Gastroesophageal sphincter (tissue), 4 donors: ENCODE measurements around the gene KCNN1. TPM values are rescaled to one million over a fixed set of nuclear protein-coding genes. Genes with fewer than 3 reads are reported as not detected.
"Not testable (repeated sequence)": the region's sequence is repeated elsewhere in the genome, so short reads cannot be mapped to it uniquely, and the experiment has no call there.

Source experiments
- ATAC-seq: fragments of 150-250 bp; one replicate; pipeline ENCODE4 v1.9.1; 2016; ENCODE audit warnings: mild to moderate bottlenecking, moderate library complexity
- H3K27ac ChIP-seq, 4 donors: fragments of 200-600 bp; sonication (generic) in 3 of 4; 1 replicate in 3 of 4; 2 replicates in 1 of 4; pipeline ENCODE4 v1.5.1; 2016 to 2019
- H3K27me3 ChIP-seq: fragments of 200-600 bp; sonication (generic); one replicate; pipeline ENCODE4 v1.5.1; 2019
- H3K36me3 ChIP-seq, 2 donors: fragments of 200-600 bp; sonication (generic); one replicate each; pipeline ENCODE4 v1.5.1; 2019; ENCODE audit warnings: control low read depth in 1 of 2
- H3K4me1 ChIP-seq, 3 donors: fragments of 200-600 bp; sonication (generic); 1 replicate in 2 of 3; 2 replicates in 1 of 3; pipeline ENCODE4 v1.5.1; 2016 to 2019; ENCODE audit warnings: control low read depth in 2 of 3
- H3K4me3 ChIP-seq, 2 donors: fragments of 200-600 bp; sonication (generic); one replicate each; pipeline ENCODE4 v1.5.1; 2019; ENCODE audit warnings: mild to moderate bottlenecking in 1 of 2, moderate library complexity in 1 of 2
- H3K9me3 ChIP-seq, 3 donors: fragments of 200-600 bp; sonication (generic); one replicate each; pipeline ENCODE4 v1.5.1; 2017 to 2019; ENCODE audit warnings: control low read depth in 2 of 3
- CTCF ChIP-seq, 4 experiments: fragments of 200-600 bp in 2 of 4; fragments of 450-650 bp in 2 of 4; sonication (generic) in 1 of 4; IDR thresholded peaks; one replicate each; pipeline ENCODE4 v1.5.1; 2017 to 2019; ENCODE audit warnings: antibody characterized with exemption in 4 of 4, mild to moderate bottlenecking in 2 of 4, moderate library complexity in 2 of 4
- EP300 ChIP-seq: sonication (generic); formaldehyde crosslinking; IDR thresholded peaks from one replicate; pipeline ENCODE4 v1.6.1; 2017; ENCODE audit warnings: antibody characterized with exemption, mild to moderate bottlenecking
- POLR2A ChIP-seq, 2 donors: fragments of 450-650 bp; IDR thresholded peaks; one replicate each; pipeline ENCODE4 v1.6.1; 2017; ENCODE audit warnings: antibody characterized with exemption in 2 of 2, mild to moderate bottlenecking in 2 of 2, moderate library complexity in 1 of 2
- POLR2AphosphoS5 ChIP-seq: sonication (generic); formaldehyde crosslinking; IDR thresholded peaks from one replicate; pipeline ENCODE4 v1.6.1; 2017; ENCODE audit warnings: antibody characterized with exemption
- WGBS, 2 donors: methylation state at CpG; one replicate each; pipeline ENCODE4 v1.1.5; 2018; ENCODE audit warnings: low coverage in 1 of 2; 5-methylcytosine and 5-hydroxymethylcytosine counted together
- total RNA-seq, 4 donors: library from RNA; depleted of rRNA; stranded (reverse); fragments of >200 nt; gene quantifications; one replicate each; pipeline ENCODE4 v1.1.0, GENCODE V29; 2016

The KCNN1 gene
- total RNA-seq, 4 donors from 2014 or later: 0.20 to 0.89 TPM; not detected in 2

DNA sequence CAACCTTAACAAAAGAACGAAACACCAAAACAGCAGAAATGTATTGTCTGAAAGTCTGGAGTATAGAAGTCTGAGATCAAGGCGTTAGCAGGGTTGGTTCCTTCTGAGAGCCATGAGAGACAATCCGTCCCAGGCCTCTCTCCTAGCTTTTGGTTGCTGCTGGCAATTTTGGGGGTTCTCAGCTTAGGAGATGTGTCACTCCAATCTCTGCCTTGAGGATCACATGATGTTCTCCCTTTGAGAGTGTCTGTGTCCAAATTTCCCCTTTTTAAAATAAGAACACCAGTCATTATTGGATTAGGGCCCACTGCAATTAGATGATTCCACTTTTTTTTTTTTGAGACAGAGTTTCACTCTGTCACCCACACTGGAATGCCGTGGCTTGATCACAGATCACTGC lies 10.1 kb downstream of the KCNN1 start:
- Histone ChIP-seq H3K4me3 (no peak overlapping the region), H3K27ac (no peak overlapping the region), H3K4me1 (no peaks in the 10 kb centered on the region), H3K9me3 (no peaks in the 10 kb centered on the region), H3K36me3 (no peaks in the 10 kb centered on the region), H3K27me3 (peaks cover 9% of the 10 kb centered on the region)
- ATAC-seq: no peak
- 75 to 88% methylated on average over 3 to 4 of the region's 4 CpGs for WGBS, 2 donors
- no peak for TF ChIP-seq CTCF (IDR thresholded peaks at IDR 0.05)

GRCh38 chr19:17977488-17977887 lies 10.6 kb downstream of the KCNN1 start:
- no peak overlapping the region for H3K4me3 ChIP-seq
- H3K9me3 ChIP-seq: no peaks in the 10 kb centered on the region
- no peak for TF ChIP-seq POLR2AphosphoS5
- TF ChIP-seq EP300: no peak
- no peak for TF ChIP-seq POLR2A (IDR thresholded peaks at IDR 0.05)
- TF ChIP-seq CTCF (IDR thresholded peaks at IDR 0.05): no peak
- 68% methylated on average over 7 of the region's 7 CpGs; no CpG with 5 or more reads in 1 of the 2 donors for WGBS, 2 donors
- no peak overlapping the region for H3K27ac ChIP-seq
- peaks cover 12% of the 10 kb centered on the region for H3K27me3 ChIP-seq
- no peak for ATAC-seq
- H3K4me1 ChIP-seq: no peaks in the 10 kb centered on the region
- H3K36me3 ChIP-seq: no peaks in the 10 kb centered on the region

DNA sequence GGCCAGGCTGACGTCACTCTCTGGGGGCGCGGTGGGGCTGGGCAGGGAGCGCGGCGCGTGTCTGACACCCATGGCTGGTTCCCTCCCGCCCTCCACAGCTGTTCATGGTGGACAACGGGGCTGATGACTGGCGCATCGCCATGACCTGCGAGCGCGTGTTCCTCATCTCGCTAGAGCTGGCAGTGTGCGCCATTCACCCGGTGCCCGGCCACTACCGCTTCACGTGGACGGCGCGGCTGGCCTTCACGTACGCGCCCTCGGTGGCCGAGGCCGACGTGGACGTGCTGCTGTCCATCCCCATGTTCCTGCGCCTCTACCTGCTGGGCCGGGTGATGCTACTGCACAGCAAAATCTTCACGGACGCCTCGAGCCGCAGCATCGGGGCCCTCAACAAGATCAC lies 14.7 kb downstream of the KCNN1 start:
- peaks cover 39% of the 10 kb centered on the region for H3K27me3 ChIP-seq
- no peak overlapping the region for H3K27ac ChIP-seq
- H3K4me3 ChIP-seq: no peak overlapping the region
- 87% methylated on average over 16 of the region's 38 CpGs; no CpG with 5 or more reads in 1 of the 2 donors for WGBS, 2 donors
- no peaks in the 10 kb centered on the region for H3K4me1 ChIP-seq
- H3K36me3 ChIP-seq: no peaks in the 10 kb centered on the region
- ATAC-seq: no peak
- H3K9me3 ChIP-seq: no peaks in the 10 kb centered on the region
- no peak for TF ChIP-seq POLR2A (IDR thresholded peaks at IDR 0.05)
- TF ChIP-seq POLR2AphosphoS5: no peak
- TF ChIP-seq CTCF (IDR thresholded peaks at IDR 0.05): no peak
- TF ChIP-seq EP300: no peak

DNA sequence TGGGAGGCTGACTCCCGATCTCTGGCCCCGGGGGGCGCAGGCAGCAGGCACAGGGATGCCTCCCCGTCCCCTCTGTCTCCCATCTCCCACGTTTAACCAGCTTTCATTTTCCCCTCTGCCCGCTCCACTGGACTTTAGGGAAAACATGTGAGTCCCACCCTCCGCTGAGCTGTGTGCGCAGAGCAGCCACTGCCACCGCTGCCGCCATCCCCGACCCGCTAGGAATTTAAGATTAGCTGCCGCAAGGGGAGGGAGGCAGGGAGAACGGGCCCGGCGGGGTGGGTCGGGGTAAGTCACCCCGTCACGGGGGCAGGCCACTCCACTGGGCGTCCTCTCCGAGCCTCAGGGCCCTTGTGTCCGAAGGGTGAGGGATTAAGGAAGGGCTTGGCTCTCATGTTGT lies 15.5 kb downstream of the KCNN1 start:
- no peaks in the 10 kb centered on the region for H3K4me1 ChIP-seq
- whole genome bisulfite sequencing, 2 donors: 65 to 100% methylated on average over 2 to 3 of the region's 22 CpGs
- H3K36me3 ChIP-seq: no peaks in the 10 kb centered on the region
- H3K4me3 ChIP-seq: no peak overlapping the region
- no peak for ATAC-seq
- TF ChIP-seq EP300: no peak
- no peak for TF ChIP-seq CTCF (IDR thresholded peaks at IDR 0.05)
- TF ChIP-seq POLR2A (IDR thresholded peaks at IDR 0.05): no peak
- TF ChIP-seq POLR2AphosphoS5: no peak
- H3K9me3 ChIP-seq: no peaks in the 10 kb centered on the region
- no peak overlapping the region for H3K27ac ChIP-seq
- peaks cover 39% of the 10 kb centered on the region for H3K27me3 ChIP-seq

- 55 to 84% methylated on average over 5 to 6 of the region's 17 CpGs for WGBS, 2 donors
- Histone ChIP-seq H3K36me3 (no peaks in the 10 kb centered on the region), H3K27ac (no peak overlapping the region), H3K9me3 (no peaks in the 10 kb centered on the region), H3K27me3 (peaks cover 36% of the 10 kb centered on the region), H3K4me1 (no peaks in the 10 kb centered on the region), H3K4me3 (no peak overlapping the region)
- TF ChIP-seq POLR2A (IDR thresholded peaks at IDR 0.05): no peak
- no peak for TF ChIP-seq EP300
- TF ChIP-seq CTCF (IDR thresholded peaks at IDR 0.05): no peak
- no peak for TF ChIP-seq POLR2AphosphoS5
- no peak for ATAC-seq
Observed at GRCh38 chr19:17985037-17985818, 18.3 kb downstream of the KCNN1 start.

DNA sequence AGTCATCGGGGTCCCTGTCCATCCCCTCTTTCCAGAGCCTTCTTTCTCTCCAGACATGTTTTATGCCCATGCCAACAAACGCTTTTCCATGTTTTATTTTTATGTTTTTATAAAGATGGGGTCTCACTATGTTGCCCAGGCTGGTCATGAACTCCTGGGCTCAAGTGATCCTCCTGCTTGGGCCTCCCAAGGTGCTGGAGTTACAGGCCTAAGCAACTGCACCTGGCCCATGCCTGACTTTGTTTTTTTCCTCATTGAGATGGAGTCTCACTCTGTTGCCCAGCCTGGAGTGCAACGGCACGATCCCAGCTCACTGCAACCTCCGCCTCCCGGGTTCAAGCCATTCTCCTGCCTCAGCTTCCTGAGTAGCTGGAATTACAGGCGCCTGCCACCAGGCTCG lies 19.7 kb downstream of the KCNN1 start:
- not testable (repeated sequence) for H3K4me3 ChIP-seq, H3K27ac ChIP-seq, H3K9me3 ChIP-seq, H3K36me3 ChIP-seq, H3K4me1 ChIP-seq, ATAC-seq
- WGBS, 2 donors: 81 to 82% methylated on average over 8 of the region's 8 CpGs
- peaks cover 36% of the 10 kb centered on the region for H3K27me3 ChIP-seq
